HEK293 (cell line): Measurements from ENCODE around the gene CNPY2.

Source experiments
- CTCF ChIA-PET: fragments of 350-600 bp; formaldehyde crosslinking; extraction: SDS; loops from one replicate; lab custom pipeline; 2021; ENCODE audit warnings: antibody characterized with exemption; lab: Yijun Ruan, JAX
- POLR2A ChIA-PET: fragments of 300-600 bp; formaldehyde crosslinking; extraction: SDS; loops from one replicate; lab custom pipeline; 2020; ENCODE audit warnings: antibody characterized with exemption, inconsistent platforms; lab: Yijun Ruan, JAX
- H3K27ac ChIP-seq: fragments of 200-500 bp; sonication (Bioruptor generic); 2 replicates; pipeline ENCODE4 v1.5.1; 2014; ENCODE audit warnings: low read depth, low read length, control low read depth, inconsistent platforms; ENCODE audit errors: extremely low read depth
- H3K36me3 ChIP-seq, 2 experiments: fragments of 200-500 bp in 1 of 2; sonication (Bioruptor generic) in 1 of 2; 1 replicate in 1 of 2; 2 replicates in 1 of 2; pipeline ENCODE4 v1.5.1; 2014 to 2017; ENCODE audit warnings: inconsistent platforms in 2 of 2, low read length in 2 of 2; ENCODE audit not compliant: control insufficient read depth in 2 of 2, insufficient read depth in 1 of 2
- H3K4me1 ChIP-seq: fragments of 200-500 bp; sonication (Bioruptor generic); 2 replicates; pipeline ENCODE4 v1.5.1; 2014; ENCODE audit warnings: mild to moderate bottlenecking, low read length, inconsistent platforms; ENCODE audit not compliant: control insufficient read depth, insufficient read depth
- H3K4me3 ChIP-seq: 2 replicates; pipeline ENCODE4 v1.5.1; 2011; ENCODE audit warnings: low read depth, mild to moderate bottlenecking, control low read depth, low read length, moderate library complexity
- H3K9me3 ChIP-seq: fragments of 200-500 bp; sonication (Bioruptor generic); 2 replicates; pipeline ENCODE4 v1.5.1; 2014; ENCODE audit warnings: low read depth, low read length, inconsistent platforms; ENCODE audit not compliant: control insufficient read depth, insufficient read depth
- EGR2 ChIP-seq: fragments of 450-650 bp; formaldehyde crosslinking; IDR thresholded peaks from 2 replicates; pipeline ENCODE4 v1.5.1; 2016; ENCODE audit warnings: low read depth, missing biosample characterization, missing genetic modification characterization
- GLI2 ChIP-seq: fragments of 450-650 bp; formaldehyde crosslinking; IDR thresholded peaks from 2 replicates; pipeline ENCODE4; 2017; ENCODE audit warnings: missing biosample characterization, missing genetic modification characterization, low read depth, borderline replicate concordance
- GLI4 ChIP-seq: fragments of 450-650 bp; formaldehyde crosslinking; IDR thresholded peaks from 2 replicates; pipeline ENCODE4 v1.5.1; 2016; ENCODE audit warnings: missing biosample characterization, missing genetic modification characterization
- KLF1 ChIP-seq: fragments of 450-650 bp; formaldehyde crosslinking; IDR thresholded peaks from 2 replicates; pipeline ENCODE4 v1.5.1; 2016; ENCODE audit warnings: missing biosample characterization, missing genetic modification characterization
- KLF7 ChIP-seq: fragments of 450-650 bp; formaldehyde crosslinking; IDR thresholded peaks from 2 replicates; pipeline ENCODE4 v1.5.1; 2016; ENCODE audit warnings: missing biosample characterization, missing genetic modification characterization, borderline replicate concordance
- MZF1 ChIP-seq: fragments of 450-650 bp; formaldehyde crosslinking; IDR thresholded peaks from 2 replicates; pipeline ENCODE4 v1.5.1; 2017; ENCODE audit warnings: missing biosample characterization, missing genetic modification characterization, borderline replicate concordance
- SP3 ChIP-seq: fragments of 450-650 bp; formaldehyde crosslinking; IDR thresholded peaks from 2 replicates; pipeline ENCODE4 v1.5.1; 2016; ENCODE audit warnings: missing biosample characterization, missing genetic modification characterization
- SP7 ChIP-seq: fragments of 450-650 bp; formaldehyde crosslinking; IDR thresholded peaks from 2 replicates; pipeline ENCODE4 v1.5.1; 2016; ENCODE audit warnings: missing biosample characterization, missing genetic modification characterization
- ZBTB21 ChIP-seq: fragments of 450-650 bp; formaldehyde crosslinking; IDR thresholded peaks from 2 replicates; pipeline ENCODE4 v1.5.1; 2017; ENCODE audit warnings: missing biosample characterization, missing genetic modification characterization
- ZBTB48 ChIP-seq: fragments of 450-650 bp; formaldehyde crosslinking; IDR thresholded peaks from 2 replicates; pipeline ENCODE4 v1.5.1; 2016; ENCODE audit warnings: missing biosample characterization, missing genetic modification characterization
- ZEB2 ChIP-seq: fragments of 450-650 bp; formaldehyde crosslinking; IDR thresholded peaks from 2 replicates; pipeline ENCODE4 v1.5.1; 2016; ENCODE audit warnings: missing biosample characterization, missing genetic modification characterization
- ZFHX2 ChIP-seq: fragments of 450-650 bp; formaldehyde crosslinking; conservative IDR thresholded peaks from 2 replicates; pipeline ENCODE4 v1.5.1; 2016; ENCODE audit warnings: missing biosample characterization, missing genetic modification characterization
- ZNF114 ChIP-seq: fragments of 450-650 bp; formaldehyde crosslinking; IDR thresholded peaks from 2 replicates; pipeline ENCODE4 v1.5.0; 2017; ENCODE audit warnings: missing biosample characterization, missing genetic modification characterization
- ZNF133 ChIP-seq: fragments of 450-650 bp; formaldehyde crosslinking; IDR thresholded peaks from 2 replicates; pipeline ENCODE4 v1.5.1; 2016; ENCODE audit warnings: missing biosample characterization, missing genetic modification characterization
- ZNF202 ChIP-seq: fragments of 450-650 bp; formaldehyde crosslinking; IDR thresholded peaks from 2 replicates; pipeline ENCODE4 v1.5.1; 2016; ENCODE audit warnings: missing biosample characterization, missing genetic modification characterization, borderline replicate concordance
- ZNF223 ChIP-seq: fragments of 450-650 bp; formaldehyde crosslinking; IDR thresholded peaks from 2 replicates; pipeline ENCODE4 v1.5.1; 2016; ENCODE audit warnings: missing biosample characterization, missing genetic modification characterization
- ZNF292 ChIP-seq: fragments of 450-650 bp; formaldehyde crosslinking; IDR thresholded peaks from 2 replicates; pipeline ENCODE4 v1.5.1; 2016; ENCODE audit warnings: low read depth, missing biosample characterization, missing genetic modification characterization, borderline replicate concordance
- ZNF311 ChIP-seq: fragments of 450-650 bp; formaldehyde crosslinking; IDR thresholded peaks from 2 replicates; pipeline ENCODE4 v1.5.1; 2017; ENCODE audit warnings: missing biosample characterization, missing genetic modification characterization, borderline replicate concordance
- ZNF335 ChIP-seq: fragments of 450-650 bp; formaldehyde crosslinking; conservative IDR thresholded peaks from 2 replicates; pipeline ENCODE4 v1.5.1; 2016; ENCODE audit warnings: missing biosample characterization, missing genetic modification characterization
- ZNF366 ChIP-seq: fragments of 450-650 bp; formaldehyde crosslinking; conservative IDR thresholded peaks from 2 replicates; pipeline ENCODE4 v1.5.1; 2016; ENCODE audit warnings: missing biosample characterization, missing genetic modification characterization
- ZNF391 ChIP-seq: fragments of 450-650 bp; formaldehyde crosslinking; IDR thresholded peaks from 2 replicates; pipeline ENCODE4 v1.5.1; 2016; ENCODE audit warnings: low read depth, missing biosample characterization, missing genetic modification characterization, borderline replicate concordance
- ZNF560 ChIP-seq: fragments of 450-650 bp; formaldehyde crosslinking; IDR thresholded peaks from 2 replicates; pipeline ENCODE4 v1.5.1; 2017; ENCODE audit warnings: missing biosample characterization, missing genetic modification characterization, borderline replicate concordance
- ZNF600 ChIP-seq: fragments of 450-650 bp; formaldehyde crosslinking; IDR thresholded peaks from 2 replicates; pipeline ENCODE4 v1.5.1; 2016; ENCODE audit warnings: missing biosample characterization, missing genetic modification characterization
- ZNF621 ChIP-seq: fragments of 450-650 bp; formaldehyde crosslinking; IDR thresholded peaks from 2 replicates; pipeline ENCODE4 v1.5.1; 2017; ENCODE audit warnings: missing biosample characterization, missing genetic modification characterization
- ZNF660 ChIP-seq: fragments of 450-650 bp; IDR thresholded peaks from 2 replicates; pipeline ENCODE4 v1.5.1; 2018; ENCODE audit warnings: missing biosample characterization, mild to moderate bottlenecking, missing genetic modification characterization
- ZNF768 ChIP-seq: fragments of 450-650 bp; formaldehyde crosslinking; IDR thresholded peaks from 2 replicates; pipeline ENCODE4 v1.5.1; 2018; ENCODE audit warnings: missing biosample characterization, mild to moderate bottlenecking, missing genetic modification characterization
- ZXDB ChIP-seq: fragments of 450-650 bp; formaldehyde crosslinking; IDR thresholded peaks from 2 replicates; pipeline ENCODE4 v1.5.1; 2016; ENCODE audit warnings: missing biosample characterization, missing genetic modification characterization
- TF ChIP-seq, protein P1 (sequence below): sonication (generic); formaldehyde crosslinking; IDR thresholded peaks from 2 replicates; pipeline ENCODE4 v1.8.1; 2022; ENCODE audit warnings: mild to moderate bottlenecking, moderate library complexity, missing genetic modification reagents
- TF ChIP-seq, protein P2 (sequence below): fragments of 450-650 bp; formaldehyde crosslinking; IDR thresholded peaks from 2 replicates; pipeline ENCODE4 v1.5.1; 2016; ENCODE audit warnings: missing biosample characterization, missing genetic modification characterization
- TF ChIP-seq, protein P3 (sequence below): fragments of 450-650 bp; formaldehyde crosslinking; IDR thresholded peaks from 2 replicates; pipeline ENCODE4 v1.5.1; 2016; ENCODE audit warnings: missing biosample characterization, missing genetic modification characterization

Gene CNPY2

DNA sequence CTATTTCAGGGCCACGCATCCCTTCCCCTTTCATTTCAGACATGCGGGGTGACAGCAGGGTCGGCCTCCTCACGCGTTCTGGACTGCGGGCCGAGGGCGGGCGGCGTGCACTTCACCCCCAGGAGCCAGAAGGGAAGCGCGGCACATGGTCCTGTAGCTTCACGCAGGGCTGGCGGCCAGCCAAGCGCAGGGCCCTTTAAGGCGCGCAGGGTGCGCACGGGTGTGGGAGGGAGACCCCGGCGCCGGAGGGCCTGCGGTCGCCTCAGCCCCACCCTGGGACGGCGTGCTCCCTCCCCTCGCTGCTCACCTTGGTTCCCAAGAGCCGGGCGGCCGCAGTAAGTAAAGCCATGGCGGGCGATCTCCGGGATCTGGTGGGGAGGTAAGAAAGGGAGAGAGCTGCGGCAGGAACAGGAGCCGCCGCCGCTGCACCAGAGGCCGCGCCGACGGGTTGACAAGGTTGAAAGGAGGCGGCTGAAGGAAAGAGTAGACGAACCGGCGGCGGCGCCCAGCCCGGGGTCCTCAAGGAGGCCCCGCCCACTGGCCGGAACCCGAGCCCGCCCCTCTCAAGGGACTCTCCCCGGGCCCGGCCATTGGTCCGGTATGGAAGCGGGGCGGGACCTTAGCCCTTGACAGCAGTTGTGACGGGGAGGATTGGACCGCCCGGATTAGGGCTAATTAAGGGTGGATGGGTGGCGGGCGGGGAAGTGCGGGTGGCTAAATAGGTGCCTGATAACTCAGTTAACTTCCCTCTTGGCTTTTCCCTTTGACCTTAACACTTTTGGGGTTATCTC is 15.7 kb downstream of the CNPY2 start, which contains the start of gene CS (continued):
- TF ChIP-seq SP7 (tag by site-specific recombination), result peak; percentile 35; the same call in 1 of the 2 replicates
- no peak for TF ChIP-seq ZNF768 (tag by site-specific recombination)
- TF ChIP-seq ZNF311, result no peak
- TF ChIP-seq GLI2 (tag by site-specific recombination), result no peak
- TF ChIP-seq ZNF366 (tag by site-specific recombination), result peak; percentile 60; the same call in 1 of the 2 replicates
- TF ChIP-seq EGR2, result peak; percentile 63
- peak; percentile 94 for TF ChIP-seq SP3 (tag by site-specific recombination)
- peak; percentile 53; the same call in 1 of the 2 replicates for TF ChIP-seq MZF1
- TF ChIP-seq ZNF133 (tag by site-specific recombination), result no peak
- TF ChIP-seq ZNF391 (tag by site-specific recombination), result 0 out of 2 replicates have a peak, but pooled peaks have one; percentile 61
- TF ChIP-seq KLF7 (tag by site-specific recombination), result peak; percentile 84
- TF ChIP-seq, protein P1, sequence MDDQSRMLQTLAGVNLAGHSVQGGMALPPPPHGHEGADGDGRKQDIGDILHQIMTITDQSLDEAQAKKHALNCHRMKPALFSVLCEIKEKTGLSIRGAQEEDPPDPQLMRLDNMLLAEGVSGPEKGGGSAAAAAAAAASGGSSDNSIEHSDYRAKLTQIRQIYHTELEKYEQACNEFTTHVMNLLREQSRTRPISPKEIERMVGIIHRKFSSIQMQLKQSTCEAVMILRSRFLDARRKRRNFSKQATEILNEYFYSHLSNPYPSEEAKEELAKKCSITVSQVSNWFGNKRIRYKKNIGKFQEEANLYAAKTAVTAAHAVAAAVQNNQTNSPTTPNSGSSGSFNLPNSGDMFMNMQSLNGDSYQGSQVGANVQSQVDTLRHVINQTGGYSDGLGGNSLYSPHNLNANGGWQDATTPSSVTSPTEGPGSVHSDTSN (CRISPR knock-in tag), result no peak
- TF ChIP-seq ZNF560, result no peak
- TF ChIP-seq ZNF114 (tag by site-specific recombination), result no peak
- TF ChIP-seq, protein P2, sequence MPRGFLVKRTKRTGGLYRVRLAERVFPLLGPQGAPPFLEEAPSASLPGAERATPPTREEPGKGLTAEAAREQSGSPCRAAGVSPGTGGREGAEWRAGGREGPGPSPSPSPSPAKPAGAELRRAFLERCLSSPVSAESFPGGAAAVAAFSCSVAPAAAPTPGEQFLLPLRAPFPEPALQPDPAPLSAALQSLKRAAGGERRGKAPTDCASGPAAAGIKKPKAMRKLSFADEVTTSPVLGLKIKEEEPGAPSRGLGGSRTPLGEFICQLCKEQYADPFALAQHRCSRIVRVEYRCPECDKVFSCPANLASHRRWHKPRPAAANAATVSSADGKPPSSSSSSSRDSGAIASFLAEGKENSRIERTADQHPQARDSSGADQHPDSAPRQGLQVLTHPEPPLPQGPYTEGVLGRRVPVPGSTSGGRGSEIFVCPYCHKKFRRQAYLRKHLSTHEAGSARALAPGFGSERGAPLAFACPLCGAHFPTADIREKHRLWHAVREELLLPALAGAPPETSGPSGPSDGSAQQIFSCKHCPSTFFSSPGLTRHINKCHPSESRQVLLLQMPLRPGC (tag by site-specific recombination), result peak; percentile 62; the same call in 1 of the 2 replicates
- peak; percentile 74 for TF ChIP-seq ZBTB48 (tag by site-specific recombination)
- peak; percentile 91 for TF ChIP-seq ZNF600 (tag by site-specific recombination)
- peak; percentile 68 for TF ChIP-seq KLF1 (tag by site-specific recombination)
- peak; percentile 100 for TF ChIP-seq ZXDB
- TF ChIP-seq ZFHX2 (tag by site-specific recombination), result peak; percentile 84
- TF ChIP-seq ZNF223 (tag by site-specific recombination), result no peak
- TF ChIP-seq ZNF202, result no peak
- peak; percentile 93 for TF ChIP-seq ZEB2 (tag by site-specific recombination)
- no peak for TF ChIP-seq ZNF621 (tag by site-specific recombination)
- TF ChIP-seq, all 188 proteins: peak for 67

DNA sequence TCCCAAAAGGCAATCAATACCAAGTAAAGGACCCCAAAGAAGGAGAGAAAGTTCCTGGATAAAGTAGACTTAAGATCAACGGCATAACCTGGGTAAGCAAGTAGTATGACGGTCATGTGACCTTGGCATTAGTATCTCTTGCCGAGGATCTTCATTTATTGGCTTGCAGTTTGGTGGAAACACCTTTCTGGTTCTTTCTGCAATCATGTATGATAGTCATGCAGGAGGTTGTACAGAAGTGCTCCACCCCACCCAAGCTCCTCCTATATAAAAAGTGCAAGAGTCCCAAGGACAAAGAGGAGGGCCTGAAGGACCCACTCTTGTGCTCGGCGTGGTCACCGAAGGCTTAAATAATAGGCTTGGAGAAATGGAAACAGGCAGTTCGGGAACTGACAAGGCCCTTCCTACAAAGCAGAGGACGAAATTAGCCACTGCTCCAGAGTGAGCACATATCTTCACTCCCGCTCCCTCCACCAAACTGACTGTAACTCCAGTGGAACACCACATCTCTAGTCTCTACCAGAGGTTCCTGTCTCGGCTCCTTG is 16.4 kb downstream of the CNPY2 start:
- Histone ChIP-seq H3K36me3 (peaks cover 24 to 44% of the 10 kb centered on the region in 2 experiments; a peak in 2 of 3 replicates), H3K4me1 (peaks cover 4% of the 10 kb centered on the region; the same call in 1 of the 2 replicates), H3K27ac (peak overlapping the region; percentile 89), H3K9me3 (no peaks in the 10 kb centered on the region), H3K4me3 (peak overlapping the region; percentile 92)
- ChIA-PET CTCF (interaction anchor here (0.8 to 2.6 kb wide), 4 partner anchors 9 to 165 kb away, joined by 3 to 6 read pairs (median 4); partner anchors contain the start of gene ANKRD52), POLR2A (interaction anchor here (0.5 to 2.8 kb wide), 13 partner anchors 8 to 470 kb away, joined by 3 to 13 read pairs (median 4); partner anchors contain the start of genes PA2G4, RNF41, STAT2 and ZC3H10)
- TF ChIP-seq ZNF292 (tag by site-specific recombination), result no peak
- peak; percentile 75 for TF ChIP-seq ZNF335 (tag by site-specific recombination)
- TF ChIP-seq KLF1 (tag by site-specific recombination), result no peak
- TF ChIP-seq, protein P3, sequence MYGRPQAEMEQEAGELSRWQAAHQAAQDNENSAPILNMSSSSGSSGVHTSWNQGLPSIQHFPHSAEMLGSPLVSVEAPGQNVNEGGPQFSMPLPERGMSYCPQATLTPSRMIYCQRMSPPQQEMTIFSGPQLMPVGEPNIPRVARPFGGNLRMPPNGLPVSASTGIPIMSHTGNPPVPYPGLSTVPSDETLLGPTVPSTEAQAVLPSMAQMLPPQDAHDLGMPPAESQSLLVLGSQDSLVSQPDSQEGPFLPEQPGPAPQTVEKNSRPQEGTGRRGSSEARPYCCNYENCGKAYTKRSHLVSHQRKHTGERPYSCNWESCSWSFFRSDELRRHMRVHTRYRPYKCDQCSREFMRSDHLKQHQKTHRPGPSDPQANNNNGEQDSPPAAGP (tag by site-specific recombination), result no peak
- no peak for TF ChIP-seq GLI4 (tag by site-specific recombination)
- peak; percentile 59; the same call in 1 of the 2 replicates for TF ChIP-seq ZNF660 (tag by site-specific recombination)
- TF ChIP-seq ZBTB21 (tag by site-specific recombination), result 0 out of 2 replicates have a peak, but pooled peaks have one; percentile 0
